Neural cell (in vitro differentiated cells): ENCODE results near the gene HMCN2. TPM values are rescaled to one million over a fixed set of nuclear protein-coding genes. Genes with fewer than 3 reads are reported as not detected.

Experiments
- H2AFZ ChIP-seq: fragments of 200-600, 300-800 bp; sonication (generic), shearing (Covaris generic); 2 replicates; pipeline ENCODE4 v1.6.0; 2014; ENCODE audit warnings: low read depth, mild to moderate bottlenecking, antibody characterized with exemption, low read length, moderate library complexity
- H3F3A ChIP-seq: fragments of 200-600 bp; shearing (Covaris generic); 2 replicates; pipeline ENCODE4 v1.6.1; 2016; ENCODE audit warnings: mild to moderate bottlenecking, moderate library complexity, mixed read lengths, antibody characterized with exemption, low read length; ENCODE audit not compliant: insufficient read depth, poor library complexity, severe bottlenecking
- H3K27ac ChIP-seq: fragments of 200-600, 300-800 bp; sonication (generic), shearing (Covaris generic); 2 replicates; pipeline ENCODE4 v1.5.1; 2014; ENCODE audit warnings: mild to moderate bottlenecking, low read length, moderate library complexity
- H3K27me3 ChIP-seq: fragments of 300-800, 200-600 bp; sonication (generic), shearing (Covaris generic); 2 replicates; pipeline ENCODE4 v1.6.0; 2014; ENCODE audit warnings: mild to moderate bottlenecking, low read depth, low read length, moderate library complexity; ENCODE audit not compliant: insufficient read depth
- H3K36me3 ChIP-seq: fragments of 300-800, 200-600 bp; sonication (generic), shearing (Covaris generic); 2 replicates; pipeline ENCODE4 v1.5.1; 2014; ENCODE audit warnings: mild to moderate bottlenecking, antibody characterized with exemption, low read length, moderate library complexity; ENCODE audit not compliant: insufficient read depth
- H3K4me2 ChIP-seq: fragments of 300-800, 200-600 bp; sonication (generic), shearing (Covaris generic); 2 replicates; pipeline ENCODE4 v1.6.0; 2014; ENCODE audit warnings: mild to moderate bottlenecking, low read length
- H3K4me3 ChIP-seq: fragments of 300-800, 200-600 bp; sonication (generic), shearing (Covaris generic); 2 replicates; pipeline ENCODE4 v1.5.1; 2014; ENCODE audit warnings: mild to moderate bottlenecking, low read length, moderate library complexity
- H3K79me2 ChIP-seq: fragments of 200-600 bp; shearing (Covaris generic); replicated peaks from 2 replicates; pipeline ENCODE4 v1.6.0; 2014; ENCODE audit warnings: mild to moderate bottlenecking, low read length, moderate library complexity; ENCODE audit not compliant: insufficient read depth
- H3K9ac ChIP-seq: fragments of 300-800, 200-600 bp; sonication (generic), shearing (Covaris generic); 2 replicates; pipeline ENCODE4 v1.6.1; 2016; ENCODE audit warnings: mild to moderate bottlenecking, low read length, mixed read lengths
- H3K9me2 ChIP-seq: fragments of 200-600 bp; shearing (Covaris generic); 2 replicates; pipeline ENCODE4 v1.6.1; 2016; ENCODE audit warnings: mild to moderate bottlenecking, low read length, mixed read lengths; ENCODE audit not compliant: insufficient read depth
- H3K9me3 ChIP-seq: fragments of 200-600, 300-800 bp; sonication (generic), shearing (Covaris generic); 2 replicates; pipeline ENCODE4 v1.6.1; 2016; ENCODE audit warnings: mild to moderate bottlenecking, mixed run types, low read length, moderate library complexity, mixed read lengths
- H4K20me1 ChIP-seq: fragments of 200-600 bp; shearing (Covaris generic); 2 replicates; pipeline ENCODE4 v1.6.1; 2016; ENCODE audit warnings: mild to moderate bottlenecking, mixed run types; ENCODE audit not compliant: insufficient read depth
- CTCF ChIP-seq: fragments of 450-650 bp; IDR thresholded peaks from 2 replicates; pipeline ENCODE4 v1.5.1; 2014; ENCODE audit warnings: antibody characterized with exemption, mild to moderate bottlenecking, moderate library complexity; ENCODE audit not compliant: poor library complexity, severe bottlenecking
- EP300 ChIP-seq: fragments of 450-650 bp; conservative IDR thresholded peaks from 2 replicates; pipeline ENCODE4 v1.6.1; 2014; ENCODE audit warnings: antibody characterized with exemption, mild to moderate bottlenecking, moderate library complexity; ENCODE audit not compliant: poor library complexity, severe bottlenecking
- EZH2 ChIP-seq: fragments of 200-600, 300-800 bp; shearing (Covaris generic), sonication (generic); IDR thresholded peaks from 2 replicates; pipeline ENCODE4 v1.6.1; 2014; ENCODE audit warnings: antibody characterized with exemption, low read length, borderline replicate concordance, mild to moderate bottlenecking; ENCODE audit not compliant: insufficient read depth, poor library complexity, severe bottlenecking
- MXI1 ChIP-seq: fragments of 450-650 bp; conservative IDR thresholded peaks from 2 replicates; pipeline ENCODE4 v1.6.1; 2014; ENCODE audit warnings: antibody characterized with exemption, mild to moderate bottlenecking; ENCODE audit not compliant: poor library complexity, severe bottlenecking
- RAD21 ChIP-seq: fragments of 450-650 bp; conservative IDR thresholded peaks from 2 replicates; pipeline ENCODE4 v1.6.1; 2014; ENCODE audit warnings: antibody characterized with exemption, mild to moderate bottlenecking, moderate library complexity
- REST ChIP-seq: IDR thresholded peaks from 2 replicates; pipeline ENCODE4 v1.6.1; 2012; ENCODE audit warnings: borderline replicate concordance
- SMC3 ChIP-seq: fragments of 450-650 bp; conservative IDR thresholded peaks from 2 replicates; pipeline ENCODE4 v1.6.1; 2014; ENCODE audit warnings: antibody characterized with exemption, mild to moderate bottlenecking, moderate library complexity; ENCODE audit not compliant: poor library complexity
- TAF1 ChIP-seq: IDR thresholded peaks from 2 replicates; pipeline ENCODE4 v1.6.1; 2012; ENCODE audit warnings: low read depth
- polyA plus RNA-seq: library from polyadenylated mRNA; depleted of rRNA; stranded (reverse); fragments of >200 nt; gene quantifications from 2 replicates; pipeline ENCODE4 v1.2.3, GENCODE V29; 2014

The HMCN2 gene
- polyA plus RNA-seq, 1 donor from 2014 or later: 1.7 TPM

DNA sequence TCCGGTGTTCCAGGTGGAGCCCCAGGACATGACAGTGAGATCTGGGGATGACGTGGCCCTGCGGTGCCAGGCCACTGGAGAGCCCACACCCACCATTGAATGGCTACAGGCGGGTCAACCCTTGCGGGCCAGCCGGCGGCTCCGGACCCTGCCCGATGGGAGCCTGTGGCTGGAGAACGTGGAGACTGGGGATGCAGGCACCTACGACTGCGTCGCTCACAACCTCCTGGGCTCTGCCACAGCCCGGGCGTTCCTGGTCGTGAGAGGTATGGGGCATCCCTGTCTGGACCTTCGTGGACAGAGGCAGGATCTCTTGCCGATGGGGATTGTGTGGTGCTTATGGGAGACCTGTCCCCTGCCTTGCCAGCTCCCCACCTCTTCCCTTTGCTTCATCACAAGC lies 153.2 kb downstream of the HMCN2 start:
- Histone ChIP-seq H3F3A (no peaks in the 10 kb centered on the region), H4K20me1 (no peaks in the 10 kb centered on the region), H3K27ac (no peak overlapping the region), H3K79me2 (no peaks in the 10 kb centered on the region), H3K9me2 (no peaks in the 10 kb centered on the region), H3K9ac (no peak overlapping the region), H3K27me3 (no peaks in the 10 kb centered on the region), H3K4me2 (no peak overlapping the region), H3K4me3 (no peak overlapping the region), H2AFZ (no peak overlapping the region), H3K36me3 (no peaks in the 10 kb centered on the region), H3K9me3 (no peaks in the 10 kb centered on the region)
- TF ChIP-seq SMC3 (no peak), MXI1 (no peak), EP300 (no peak), RAD21 (no peak), EZH2 (no peak)

GRCh38 chr9:130419521-130420035 lies 154.0 kb downstream of the HMCN2 start:
- H3K4me2 ChIP-seq: no peak overlapping the region
- no peak overlapping the region for H3K9ac ChIP-seq
- no peaks in the 10 kb centered on the region for H3K36me3 ChIP-seq
- no peak overlapping the region for H3K4me3 ChIP-seq
- no peaks in the 10 kb centered on the region for H3K9me3 ChIP-seq
- no peak overlapping the region for H2AFZ ChIP-seq
- H3K27ac ChIP-seq: no peak overlapping the region
- no peaks in the 10 kb centered on the region for H3F3A ChIP-seq
- no peaks in the 10 kb centered on the region for H3K27me3 ChIP-seq
- no peaks in the 10 kb centered on the region for H3K79me2 ChIP-seq
- TF ChIP-seq TAF1 (no peak), SMC3 (no peak), EP300 (no peak), REST (no peak), MXI1 (no peak), RAD21 (no peak), CTCF (no peak)
- H4K20me1 ChIP-seq: no peaks in the 10 kb centered on the region
- H3K9me2 ChIP-seq: no peaks in the 10 kb centered on the region
